Caco-2 (cell line): ENCODE results near the gene WWP2. TPM values are rescaled to one million over a fixed set of nuclear protein-coding genes. Genes with fewer than 3 reads are reported as not detected.

ENCODE experiments used
- BruUV-seq: library from RNA; stranded (reverse); fragments of 400-500 nt; replicated peaks from 2 replicates; lab custom pipeline; 2021; lab: Mats Ljungman, UMichigan
- CTCF ChIA-PET: fragments of 300-600 bp; sonication (Branson Sonifier 250); formaldehyde crosslinking; loops from one replicate; lab custom pipeline; 2022; ENCODE audit warnings: antibody characterized with exemption; lab: Charles Lee
- POLR2A ChIA-PET: fragments of 300-600 bp; sonication (Branson Sonifier 250); formaldehyde crosslinking; loops from one replicate; lab custom pipeline; 2022; ENCODE audit warnings: antibody characterized with exemption; lab: Charles Lee
- DNase-seq, 2 experiments: peaks; one replicate each; pipeline versions ENCODE4 v3.0.0 to v3.0.0-alpha.2; 2020 to 2022
- H3K27me3 ChIP-seq: replicated peaks from 2 replicates; pipeline ENCODE4 v1.6.0; 2011; ENCODE audit warnings: low read length; ENCODE audit not compliant: control insufficient read depth, insufficient read depth
- H3K36me3 ChIP-seq: 2 replicates; pipeline ENCODE4 v1.5.1; 2011; ENCODE audit warnings: low read length; ENCODE audit not compliant: control insufficient read depth, insufficient read depth
- H3K4me1 ChIP-seq: fragments of 250-450 bp; sonication (Bioruptor Pico); 2 replicates; pipeline ENCODE4 v1.5.1; 2020; ENCODE audit warnings: mild to moderate bottlenecking
- H3K4me3 ChIP-seq: 2 replicates; pipeline ENCODE4 v1.5.1; 2011; ENCODE audit warnings: low read depth, mild to moderate bottlenecking, control low read depth, low read length
- H3K9me3 ChIP-seq: fragments of 250-450 bp; sonication (Bioruptor Pico); 2 replicates; pipeline ENCODE4 v1.5.1; 2020; ENCODE audit warnings: mild to moderate bottlenecking, moderate library complexity
- H3K27ac Mint-ChIP-seq: one replicate; pipeline ENCODE4 v1.8.0; 2022; ENCODE audit warnings: mixed read lengths; ENCODE audit not compliant: unreplicated experiment
- H3K27me3 Mint-ChIP-seq: one replicate; pipeline ENCODE4 v1.8.0; 2022; ENCODE audit warnings: mixed read lengths; ENCODE audit not compliant: insufficient read depth, unreplicated experiment
- H3K36me3 Mint-ChIP-seq: one replicate; pipeline ENCODE4 v1.8.0; 2022; ENCODE audit warnings: mild to moderate bottlenecking, mixed read lengths; ENCODE audit not compliant: insufficient read depth, unreplicated experiment
- H3K4me1 Mint-ChIP-seq: one replicate; pipeline ENCODE4 v1.8.0; 2022; ENCODE audit warnings: low read depth, mixed read lengths; ENCODE audit not compliant: unreplicated experiment
- H3K4me3 Mint-ChIP-seq: one replicate; pipeline ENCODE4 v1.8.0; 2022; ENCODE audit warnings: mild to moderate bottlenecking, moderate library complexity, mixed read lengths; ENCODE audit not compliant: unreplicated experiment
- H3K9me3 Mint-ChIP-seq: one replicate; pipeline ENCODE4 v1.8.0; 2022; ENCODE audit warnings: mixed read lengths; ENCODE audit not compliant: unreplicated experiment
- intact Hi-C: fragments of 100-400 bp; cut with micrococcal nuclease; formaldehyde crosslinking; loops from one replicate; pipeline ENCODE4 v1.10.0; 2022; ENCODE audit not compliant: unreplicated experiment
- total RNA-seq: library from RNA; stranded (reverse); gene quantifications from 2 replicates; pipeline ENCODE4 v1.2.3, GENCODE V29; 2022
- TF ChIP-seq, protein P1 (sequence below), 2 experiments: fragments of 200-600 bp in 1 of 2; IDR thresholded peaks; 1 replicate in 1 of 2; 2 replicates in 1 of 2; pipeline versions ENCODE4 v1.5.1 to v1.8.0; 2011 to 2022; ENCODE audit warnings: antibody characterized with exemption in 1 of 2, control low read depth in 1 of 2, inconsistent platforms in 1 of 2, low read depth in 1 of 2, low read length in 1 of 2, mild to moderate bottlenecking in 1 of 2, moderate library complexity in 1 of 2; ENCODE audit not compliant: insufficient read depth in 1 of 2, severe bottlenecking in 1 of 2, unreplicated experiment in 1 of 2

The WWP2 gene
- total RNA-seq, 1 experiment from 2014 or later: 39.7 TPM

DNA sequence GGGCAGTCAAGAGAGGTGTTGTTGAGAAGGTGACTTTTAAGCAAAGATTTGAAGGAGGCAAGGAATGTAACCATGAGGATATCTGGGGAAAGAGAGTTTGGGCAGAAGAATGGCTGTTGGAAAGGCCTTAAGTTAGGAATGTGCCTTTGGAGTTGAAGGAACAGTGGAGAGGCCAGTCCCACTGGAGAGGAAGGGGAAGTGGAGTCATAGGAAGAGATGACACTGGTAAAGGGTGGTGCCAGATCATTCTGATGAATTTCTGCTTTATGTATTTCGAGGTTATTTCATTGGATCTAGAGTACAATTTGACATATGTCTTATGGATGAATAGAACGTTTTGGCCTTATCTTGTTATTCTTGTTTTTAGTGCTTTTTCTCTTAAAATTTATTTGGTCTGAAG is 93.5 kb downstream of the WWP2 start:
- Histone ChIP-seq H3K36me3 (no peaks in the 10 kb centered on the region; the same call in none of the 2 replicates), H3K27me3 (no peaks in the 10 kb centered on the region), H3K9me3 (no peaks in the 10 kb centered on the region), H3K4me3 (no peak overlapping the region), H3K4me1 (peaks cover 12% of the 10 kb centered on the region)
- Mint-ChIP-seq H3K27me3 (no peaks in the 10 kb centered on the region), H3K9me3 (no peaks in the 10 kb centered on the region), H3K27ac (no peak overlapping the region), H3K4me3 (no peak overlapping the region), H3K36me3 (peaks cover 16% of the 10 kb centered on the region), H3K4me1 (peaks cover 18% of the 10 kb centered on the region)
- ChIA-PET CTCF (no interaction called here), POLR2A (no interaction called here)
- TF ChIP-seq, protein P1, sequence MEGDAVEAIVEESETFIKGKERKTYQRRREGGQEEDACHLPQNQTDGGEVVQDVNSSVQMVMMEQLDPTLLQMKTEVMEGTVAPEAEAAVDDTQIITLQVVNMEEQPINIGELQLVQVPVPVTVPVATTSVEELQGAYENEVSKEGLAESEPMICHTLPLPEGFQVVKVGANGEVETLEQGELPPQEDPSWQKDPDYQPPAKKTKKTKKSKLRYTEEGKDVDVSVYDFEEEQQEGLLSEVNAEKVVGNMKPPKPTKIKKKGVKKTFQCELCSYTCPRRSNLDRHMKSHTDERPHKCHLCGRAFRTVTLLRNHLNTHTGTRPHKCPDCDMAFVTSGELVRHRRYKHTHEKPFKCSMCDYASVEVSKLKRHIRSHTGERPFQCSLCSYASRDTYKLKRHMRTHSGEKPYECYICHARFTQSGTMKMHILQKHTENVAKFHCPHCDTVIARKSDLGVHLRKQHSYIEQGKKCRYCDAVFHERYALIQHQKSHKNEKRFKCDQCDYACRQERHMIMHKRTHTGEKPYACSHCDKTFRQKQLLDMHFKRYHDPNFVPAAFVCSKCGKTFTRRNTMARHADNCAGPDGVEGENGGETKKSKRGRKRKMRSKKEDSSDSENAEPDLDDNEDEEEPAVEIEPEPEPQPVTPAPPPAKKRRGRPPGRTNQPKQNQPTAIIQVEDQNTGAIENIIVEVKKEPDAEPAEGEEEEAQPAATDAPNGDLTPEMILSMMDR (IDR thresholded peaks at IDR 0.05; ENCODE audit: insufficient read depth in 1 of 2, low read depth in 1 of 2, low read length in 1 of 2, severe bottlenecking in 1 of 2, unreplicated experiment in 1 of 2): no peak
- DNase-seq: no peak
- intact Hi-C loops: loop anchor here (5.0 kb wide), 1 partner anchor 62 kb away; no protein-coding TSS in a partner anchor
- no TSS peak for BruUV-seq

DNA sequence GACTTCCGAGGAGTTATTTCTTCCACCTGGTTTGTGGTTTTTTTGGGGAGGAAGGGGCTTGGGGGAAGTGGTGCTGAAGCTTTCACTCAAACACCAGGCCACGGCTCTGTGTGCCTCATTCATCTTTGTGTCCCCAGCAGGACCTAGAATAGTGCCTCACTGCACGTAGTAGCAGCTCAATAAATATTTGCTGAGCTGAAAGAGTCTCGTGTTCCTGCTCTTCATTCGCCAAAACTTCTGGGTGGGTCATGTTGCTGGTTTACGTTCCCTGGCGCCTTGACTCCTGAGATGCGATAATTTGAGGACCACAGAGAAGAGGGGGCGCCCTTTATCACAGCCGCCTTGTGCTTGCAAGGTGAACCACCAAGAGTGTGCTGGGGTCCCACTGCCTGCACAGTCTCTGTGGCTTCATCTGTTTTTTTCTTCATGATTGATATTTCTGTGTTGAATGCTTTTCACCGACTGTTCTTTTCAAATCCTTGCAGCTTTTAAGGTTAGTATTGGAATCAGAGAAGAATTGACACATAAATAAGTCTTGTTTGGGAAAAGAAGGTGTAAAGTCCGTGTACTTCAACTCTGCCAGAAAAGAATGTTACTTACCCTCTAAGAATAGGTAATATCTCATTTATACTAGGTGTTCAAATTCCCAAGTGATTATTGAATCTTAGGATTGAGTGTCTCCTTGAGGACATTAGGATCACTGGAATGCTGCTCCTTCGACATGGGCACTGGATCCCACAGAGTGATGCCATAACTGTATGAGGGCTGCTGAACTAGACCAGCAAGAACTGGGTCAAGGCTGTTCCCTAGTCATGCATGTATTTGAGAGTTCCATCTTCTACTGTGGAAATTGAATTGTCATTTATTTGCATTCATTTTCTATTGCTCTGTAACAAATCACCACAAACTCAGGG is 96.3 kb downstream of the WWP2 start:
- H3K36me3 Mint-ChIP-seq: peaks cover 16% of the 10 kb centered on the region
- H3K4me3 Mint-ChIP-seq: peak overlapping the region; percentile 65
- CTCF ChIA-PET: interaction anchor here (1.0 to 2.0 kb wide), 3 partner anchors 10 to 72 kb away, joined by 3 to 8 read pairs (median 6); no protein-coding TSS in a partner anchor
- no peaks in the 10 kb centered on the region for H3K27me3 ChIP-seq
- DNase-seq: no peak
- BruUV-seq: no TSS peak
- POLR2A ChIA-PET: no interaction called here
- TF ChIP-seq, protein P1 (IDR thresholded peaks at IDR 0.05; ENCODE audit: insufficient read depth in 1 of 2, low read depth in 1 of 2, low read length in 1 of 2, severe bottlenecking in 1 of 2, unreplicated experiment in 1 of 2): no peak
- no peaks in the 10 kb centered on the region for H3K27me3 Mint-ChIP-seq
- no peak overlapping the region for H3K4me3 ChIP-seq
- no peaks in the 10 kb centered on the region for H3K9me3 Mint-ChIP-seq
- peak overlapping the region; percentile 86 for H3K27ac Mint-ChIP-seq
- intact Hi-C loops: loop anchor here (1.0 to 5.0 kb wide), 4 partner anchors 28 to 149 kb away; no protein-coding TSS in a partner anchor
- H3K36me3 ChIP-seq: no peaks in the 10 kb centered on the region; the same call in none of the 2 replicates
- H3K4me1 Mint-ChIP-seq: peaks cover 18% of the 10 kb centered on the region
- peaks cover 12% of the 10 kb centered on the region for H3K4me1 ChIP-seq
- no peaks in the 10 kb centered on the region for H3K9me3 ChIP-seq

DNA sequence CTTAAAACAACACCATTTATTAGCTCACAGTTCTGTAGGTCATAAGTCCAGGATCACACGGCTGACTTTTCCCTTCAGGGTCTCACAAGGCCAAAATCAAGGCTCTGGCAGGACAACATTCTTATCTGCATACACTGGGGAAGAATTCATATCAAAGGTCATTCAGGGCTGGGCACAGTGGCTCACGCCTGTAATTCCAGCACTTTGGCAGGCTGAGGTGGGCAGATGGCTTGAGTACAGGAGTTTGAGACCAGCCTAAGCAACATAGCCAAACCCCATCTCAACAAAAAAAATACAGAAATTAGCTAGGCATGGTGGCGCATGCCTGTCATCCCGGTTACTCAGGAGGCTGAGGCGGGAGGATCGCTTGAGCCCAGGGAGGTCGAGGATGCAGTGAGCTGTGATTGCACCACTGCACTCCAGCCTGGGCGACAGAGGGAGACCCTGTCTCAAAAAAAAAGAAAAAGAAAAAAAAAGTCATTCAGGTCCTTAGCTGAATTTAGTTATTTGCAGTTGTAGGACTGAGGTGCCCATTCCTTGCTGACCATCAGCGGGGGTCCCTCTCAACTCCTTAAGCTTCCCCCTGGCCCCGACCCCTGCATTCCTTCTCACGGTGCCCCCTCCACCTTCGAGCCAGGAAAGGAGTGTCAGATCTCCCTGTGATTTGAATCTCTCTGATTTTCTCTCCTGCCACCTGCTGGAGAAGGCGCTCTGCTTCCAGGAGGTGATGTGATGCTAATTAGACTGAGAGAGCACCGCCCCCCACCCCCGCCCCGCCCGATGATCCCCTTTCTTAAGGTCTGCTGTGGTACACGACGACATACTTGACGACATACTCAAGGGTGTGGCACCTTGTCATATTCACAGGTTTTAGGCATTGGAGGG is 97.2 kb downstream of the WWP2 start:
- H3K36me3 Mint-ChIP-seq: peaks cover 12% of the 10 kb centered on the region
- POLR2A ChIA-PET: no interaction called here
- intact Hi-C loops: loop anchor here (1.0 to 5.0 kb wide), 4 partner anchors 29 to 150 kb away; no protein-coding TSS in a partner anchor
- BruUV-seq: no TSS peak
- H3K9me3 ChIP-seq: no peaks in the 10 kb centered on the region
- no peak overlapping the region for H3K4me3 ChIP-seq
- H3K27me3 ChIP-seq: no peaks in the 10 kb centered on the region
- H3K27me3 Mint-ChIP-seq: no peaks in the 10 kb centered on the region
- H3K27ac Mint-ChIP-seq: peak overlapping the region; percentile 86
- TF ChIP-seq, protein P1 (IDR thresholded peaks at IDR 0.05; ENCODE audit: insufficient read depth in 1 of 2, low read depth in 1 of 2, low read length in 1 of 2, severe bottlenecking in 1 of 2, unreplicated experiment in 1 of 2): peak; percentile 52 to 59
- no peaks in the 10 kb centered on the region for H3K9me3 Mint-ChIP-seq
- CTCF ChIA-PET: interaction anchor here (0.6 to 2.0 kb wide), 4 partner anchors 9 to 133 kb away, joined by 3 to 8 read pairs (median 4); partner anchors contain the start of gene NQO1
- peak; percentile 66 to 70 for DNase-seq
- H3K4me1 ChIP-seq: peaks cover 12% of the 10 kb centered on the region
- H3K4me3 Mint-ChIP-seq: peak overlapping the region; percentile 65
- peaks cover 18% of the 10 kb centered on the region for H3K4me1 Mint-ChIP-seq
- no peaks in the 10 kb centered on the region; the same call in none of the 2 replicates for H3K36me3 ChIP-seq
